Keratinocyte (primary cell): ENCODE data around the gene OR3A3. TPM values are rescaled to one million over a fixed set of nuclear protein-coding genes. Genes with fewer than 3 reads are reported as not detected.
A peak's percentile ranks its signal among the peaks of the same experiment; 100 is the strongest.
"Not testable (repeated sequence)": the region's sequence is repeated elsewhere in the genome, so short reads cannot be mapped to it uniquely, and the experiment has no call there.

Experiments
- DNase-seq: peaks from one replicate; pipeline ENCODE4 v3.0.0-alpha.2; 2011; ENCODE audit warnings: low read depth, missing footprints, low spot score
- FAIRE-seq: peaks from 2 replicates; lab custom pipeline; 2011; peaks lifted over from hg19 to GRCh38; lab: Jason Lieb, UNC
- H2AFZ ChIP-seq: 2 replicates; pipeline ENCODE4 v1.6.0; 2012; ENCODE audit warnings: low read length, control low read depth, inconsistent platforms; ENCODE audit not compliant: control insufficient read depth
- H3K27ac ChIP-seq: 2 replicates; pipeline ENCODE4 v1.5.1; 2011; ENCODE audit warnings: low read length; ENCODE audit not compliant: control insufficient read depth, insufficient read depth
- H3K27me3 ChIP-seq: 3 replicates; pipeline ENCODE4 v1.6.0; 2011; ENCODE audit warnings: low read length; ENCODE audit not compliant: control insufficient read depth, insufficient read depth; ENCODE audit errors: extremely low read depth
- H3K36me3 ChIP-seq, 2 experiments: 2 replicates in 1 of 2; 3 replicates in 1 of 2; pipeline ENCODE4 v1.5.1; 2011; ENCODE audit warnings: low read length in 2 of 2, mild to moderate bottlenecking in 1 of 2; ENCODE audit not compliant: control insufficient read depth in 2 of 2, insufficient read depth in 2 of 2; ENCODE audit errors: extremely low read depth in 1 of 2
- H3K4me1 ChIP-seq: 3 replicates; pipeline ENCODE4 v1.5.1; 2011; ENCODE audit warnings: low read length; ENCODE audit not compliant: control insufficient read depth, insufficient read depth; ENCODE audit errors: extremely low read depth
- H3K4me2 ChIP-seq: 3 replicates; pipeline ENCODE4 v1.6.0; 2011; ENCODE audit warnings: low read depth, low read length; ENCODE audit not compliant: control insufficient read depth, insufficient read depth; ENCODE audit errors: extremely low read depth
- H3K4me3 ChIP-seq, 3 experiments: fragments of 200-600 bp in 1 of 3; sonication (generic) in 1 of 3; 2 replicates in 2 of 3; 3 replicates in 1 of 3; pipeline ENCODE4 v1.5.1; 2011 to 2016; ENCODE audit warnings: low read length in 3 of 3, mild to moderate bottlenecking in 3 of 3, control low read depth in 2 of 3, inconsistent platforms in 1 of 3, low read depth in 1 of 3, mixed read lengths in 1 of 3, mixed run types in 1 of 3, moderate library complexity in 1 of 3; ENCODE audit not compliant: control insufficient read depth in 2 of 3, insufficient read depth in 2 of 3; ENCODE audit errors: extremely low read depth in 1 of 3
- H3K79me2 ChIP-seq: 2 replicates; pipeline ENCODE4 v1.6.0; 2012; ENCODE audit warnings: low read length; ENCODE audit not compliant: control insufficient read depth, insufficient read depth
- H3K9ac ChIP-seq: 3 replicates; pipeline ENCODE4 v1.6.0; 2011; ENCODE audit warnings: low read length; ENCODE audit not compliant: control insufficient read depth, insufficient read depth; ENCODE audit errors: extremely low read depth
- H3K9me1 ChIP-seq: 3 replicates; pipeline ENCODE4 v1.6.0; 2011; ENCODE audit warnings: low read length; ENCODE audit not compliant: control insufficient read depth, insufficient read depth; ENCODE audit errors: extremely low read depth
- H3K9me3 ChIP-seq: 2 replicates; pipeline ENCODE4 v1.5.1; 2012; ENCODE audit warnings: low read depth, low read length; ENCODE audit not compliant: control insufficient read depth
- H4K20me1 ChIP-seq: 3 replicates; pipeline ENCODE4 v1.6.0; 2011; ENCODE audit warnings: low read length; ENCODE audit not compliant: control insufficient read depth, insufficient read depth; ENCODE audit errors: extremely low read depth
- EZH2 ChIP-seq: IDR thresholded peaks from one replicate; pipeline ENCODE4 v1.6.1; 2012; ENCODE audit warnings: inconsistent platforms, mild to moderate bottlenecking, low read length, moderate library complexity
- dilution Hi-C: fragments of 300-500 bp; cut with MboI; formaldehyde crosslinking; loops from one replicate; pipeline ENCODE4 v1.7.0; 2020; ENCODE audit warnings: low sequenced_read_pairs; ENCODE audit not compliant: extremely low pct_ligation_motif_present
- polyA plus RNA-seq, 5 experiments: library from polyadenylated mRNA; depleted of rRNA in 3 of 5; stranded (reverse) in 3 of 5; stranded (forward) in 1 of 5; unstranded in 1 of 5; fragments of >200 nt; gene quantifications; 1 replicate in 1 of 5; 2 replicates in 3 of 5; 3 replicates in 1 of 5; pipeline versions ENCODE4 v1.2.1 to v1.2.3, GENCODE V29; 2011 to 2012; ENCODE audit warnings: missing spikeins in 2 of 5, low read depth in 1 of 5, low replicate concordance in 1 of 5
- TF ChIP-seq, protein P1 (sequence below), 3 experiments: IDR thresholded peaks in 1 of 3; conservative IDR thresholded peaks in 1 of 3; optimal IDR thresholded peaks in 1 of 3; 2 replicates in 2 of 3; 3 replicates in 1 of 3; pipeline versions ENCODE3 to v1.5.1; 2011; ENCODE audit warnings: low read length in 3 of 3, mild to moderate bottlenecking in 3 of 3, moderate library complexity in 2 of 3, control low read depth in 1 of 3, inconsistent platforms in 1 of 3; ENCODE audit not compliant: insufficient read depth in 2 of 3; ENCODE audit errors: extremely low read depth in 1 of 3

The OR3A3 gene
- polyA plus RNA-seq, 1 donor (not counting 4 experiments of a cell fraction or from before 2014, with no cell fraction given) = not detected

DNA sequence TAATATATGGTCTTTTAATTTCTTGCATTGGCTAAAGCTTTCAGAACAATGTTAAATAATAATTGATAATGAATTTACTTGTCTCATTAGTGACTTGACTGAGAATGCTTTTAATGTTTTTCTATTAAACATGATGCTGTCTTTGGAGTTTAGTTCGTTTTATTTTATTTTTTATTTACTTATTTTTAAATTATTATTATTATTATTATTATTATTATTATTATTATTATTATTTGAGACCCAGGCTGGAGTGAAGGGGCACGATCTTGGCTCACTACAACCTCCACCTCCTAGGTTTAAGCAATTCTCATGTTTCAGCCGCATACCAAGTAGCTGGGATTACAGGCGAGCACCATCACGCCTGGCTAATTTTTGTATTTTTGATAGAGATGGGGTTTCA is 4.4 kb downstream of the OR3A3 start:
- Histone ChIP-seq H3K4me2 (no peak overlapping the region), H3K27me3 (no peaks in the 10 kb centered on the region), H3K9ac (no peak overlapping the region), H3K36me3 (no peaks in the 10 kb centered on the region), H2AFZ (no peak overlapping the region), H4K20me1 (no peaks in the 10 kb centered on the region), H3K79me2 (no peaks in the 10 kb centered on the region), H3K4me3 (no peak overlapping the region), H3K4me1 (no peaks in the 10 kb centered on the region), H3K9me1 (no peaks in the 10 kb centered on the region), H3K27ac (no peak overlapping the region), H3K9me3 (no peaks in the 10 kb centered on the region)
- FAIRE-seq (no peak), DNase-seq (no peak)
- TF ChIP-seq EZH2 = no peak
- TF ChIP-seq, protein P1, sequence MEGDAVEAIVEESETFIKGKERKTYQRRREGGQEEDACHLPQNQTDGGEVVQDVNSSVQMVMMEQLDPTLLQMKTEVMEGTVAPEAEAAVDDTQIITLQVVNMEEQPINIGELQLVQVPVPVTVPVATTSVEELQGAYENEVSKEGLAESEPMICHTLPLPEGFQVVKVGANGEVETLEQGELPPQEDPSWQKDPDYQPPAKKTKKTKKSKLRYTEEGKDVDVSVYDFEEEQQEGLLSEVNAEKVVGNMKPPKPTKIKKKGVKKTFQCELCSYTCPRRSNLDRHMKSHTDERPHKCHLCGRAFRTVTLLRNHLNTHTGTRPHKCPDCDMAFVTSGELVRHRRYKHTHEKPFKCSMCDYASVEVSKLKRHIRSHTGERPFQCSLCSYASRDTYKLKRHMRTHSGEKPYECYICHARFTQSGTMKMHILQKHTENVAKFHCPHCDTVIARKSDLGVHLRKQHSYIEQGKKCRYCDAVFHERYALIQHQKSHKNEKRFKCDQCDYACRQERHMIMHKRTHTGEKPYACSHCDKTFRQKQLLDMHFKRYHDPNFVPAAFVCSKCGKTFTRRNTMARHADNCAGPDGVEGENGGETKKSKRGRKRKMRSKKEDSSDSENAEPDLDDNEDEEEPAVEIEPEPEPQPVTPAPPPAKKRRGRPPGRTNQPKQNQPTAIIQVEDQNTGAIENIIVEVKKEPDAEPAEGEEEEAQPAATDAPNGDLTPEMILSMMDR (optimal IDR thresholded peaks at IDR 0.05 in 1 of 3, IDR thresholded peaks at IDR 0.05 in 1 of 3, conservative IDR thresholded peaks at IDR 0.05 in 1 of 3; ENCODE audit: extremely low read depth in 1 of 3, insufficient read depth in 2 of 3, low read length in 3 of 3) = no peak
- dilution Hi-C loops = no loop called here

DNA sequence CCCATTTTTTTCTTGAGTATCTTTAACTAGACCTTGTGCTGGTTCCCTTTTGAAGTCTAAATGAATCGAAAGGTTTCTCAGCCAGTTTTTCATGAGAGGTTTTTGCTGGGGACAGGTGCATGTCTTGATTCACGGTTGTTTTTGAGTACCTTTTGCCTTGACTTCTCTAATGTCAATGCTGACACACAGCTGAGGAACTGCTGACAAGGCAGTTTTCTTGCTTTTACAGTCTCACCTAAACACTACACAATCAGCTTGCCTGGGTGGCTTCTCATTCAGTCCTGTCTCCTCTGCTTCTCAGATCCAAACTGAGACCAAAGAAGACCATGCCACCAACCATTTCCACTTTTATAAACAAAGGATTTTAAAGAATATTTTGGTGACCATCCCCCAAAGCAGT is 7.1 kb downstream of the OR3A3 start:
- H3K4me3 ChIP-seq = no peak overlapping the region
- no peaks in the 10 kb centered on the region for H3K27me3 ChIP-seq
- H3K27ac ChIP-seq = no peak overlapping the region
- H3K9me3 ChIP-seq = no peaks in the 10 kb centered on the region
- no peaks in the 10 kb centered on the region for H4K20me1 ChIP-seq
- no peaks in the 10 kb centered on the region for H3K79me2 ChIP-seq
- H3K4me1 ChIP-seq = no peaks in the 10 kb centered on the region
- H3K9me1 ChIP-seq = no peaks in the 10 kb centered on the region
- no peak for TF ChIP-seq EZH2
- TF ChIP-seq, protein P1 (optimal IDR thresholded peaks at IDR 0.05 in 1 of 3, IDR thresholded peaks at IDR 0.05 in 1 of 3, conservative IDR thresholded peaks at IDR 0.05 in 1 of 3; ENCODE audit: extremely low read depth in 1 of 3, insufficient read depth in 2 of 3, low read length in 3 of 3) = no peak
- no peak overlapping the region for H3K9ac ChIP-seq
- no peak overlapping the region for H3K4me2 ChIP-seq
- FAIRE-seq (no peak), DNase-seq (no peak)
- no peaks in the 10 kb centered on the region for H3K36me3 ChIP-seq
- H2AFZ ChIP-seq = no peak overlapping the region
- dilution Hi-C loops = no loop called here

DNA sequence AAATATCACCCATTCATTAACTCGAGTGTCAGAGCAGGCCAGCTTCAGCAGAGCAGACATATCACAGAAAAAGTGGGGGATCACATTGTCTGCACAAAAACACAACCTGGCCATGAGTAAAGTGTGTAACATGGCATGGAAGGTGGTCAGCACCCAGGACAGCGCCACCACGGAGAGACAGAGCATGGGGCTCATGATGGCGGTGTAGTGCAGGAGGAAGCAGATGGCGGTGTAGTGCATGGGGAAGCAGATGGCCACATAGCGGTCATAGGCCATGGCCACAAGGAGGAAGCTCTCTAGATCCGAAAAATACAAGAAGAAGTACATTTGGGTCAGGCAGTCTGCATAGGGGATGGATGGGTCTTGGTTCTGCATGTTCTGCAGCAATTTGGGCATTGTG is 22.0 kb downstream of the OR3A3 start:
- dilution Hi-C loops, H3K36me3 ChIP-seq, H3K27me3 ChIP-seq, H3K4me1 ChIP-seq, H2AFZ ChIP-seq, DNase-seq, H3K4me2 ChIP-seq, H3K4me3 ChIP-seq, H3K9me3 ChIP-seq, H3K9me1 ChIP-seq, H4K20me1 ChIP-seq, H3K79me2 ChIP-seq, H3K27ac ChIP-seq, H3K9ac ChIP-seq: not testable (repeated sequence)
- peak; percentile 82 for FAIRE-seq
